Pancreas (tissue), 10 donors: ENCODE results near the gene HLA-DPB1. TPM values are rescaled to one million over a fixed set of nuclear protein-coding genes. Genes with fewer than 3 reads are reported as not detected.

Experiments used
- ATAC-seq, 4 donors: fragments of 200-7000 bp; cut with Tn5 transposase; one replicate each; pipeline versions ENCODE4 v1.8.0 to v1.9.1; 2020; ENCODE audit warnings: mild to moderate bottlenecking in 4 of 4, moderate library complexity in 4 of 4
- DNase-seq, 6 donors: peaks; one replicate each; pipeline ENCODE4 v3.0.0-alpha.2; 2020
- FAIRE-seq: peaks from 2 replicates; lab custom pipeline; 2012; peaks lifted over from hg19 to GRCh38; lab: Jason Lieb, UNC
- H3K27ac ChIP-seq, 4 donors: fragments of 200-600 bp; sonication (generic); 1 replicate in 3 of 4; 2 replicates in 1 of 4; pipeline versions ENCODE4 v1.5.0 to v1.8.0; 2020
- H3K27me3 ChIP-seq, 4 donors: fragments of 200-600 bp; one replicate each; pipeline ENCODE4 v1.8.0; 2021
- H3K36me3 ChIP-seq, 3 donors: fragments of 200-600 bp; sonication (generic) in 1 of 3; one replicate each; pipeline versions ENCODE4 v1.5.0 to v1.8.0; 2020 to 2021
- H3K4me1 ChIP-seq, 3 donors: fragments of 200-600 bp; one replicate each; pipeline ENCODE4 v1.8.0; 2021
- H3K4me3 ChIP-seq, 4 donors: fragments of 200-600 bp; sonication (generic) in 2 of 4; one replicate each; pipeline versions ENCODE4 v1.5.0 to v1.8.0; 2020 to 2021
- H3K9me3 ChIP-seq, 4 donors: fragments of 200-600 bp; one replicate each; pipeline ENCODE4 v1.8.0; 2021
- CTCF ChIP-seq, 4 donors: fragments of 200-600 bp; sonication (generic) in 3 of 4; IDR thresholded peaks; one replicate each; pipeline versions ENCODE4 v1.5.0 to v1.8.0; 2021; ENCODE audit warnings: antibody characterized with exemption in 4 of 4
- WGBS, 2 donors: extraction: QIAGEN DNeasy Blood & Tissue Kit; methylation state at CpG; one replicate each; pipeline ENCODE4 v1.1.7; 2013; 5-methylcytosine and 5-hydroxymethylcytosine counted together
- intact Hi-C, 3 donors: fragments of 100-400 bp; cut with DNase I; formaldehyde crosslinking; loops; one replicate each; pipeline versions ENCODE4 v1.11.1 to v1.14.2; 2022
- polyA plus RNA-seq, 2 donors: library from polyadenylated mRNA; stranded (reverse); fragments of 200-250 nt; gene quantifications; one replicate each; pipeline ENCODE4 v1.2.3, GENCODE V29; 2013
- total RNA-seq, 6 donors: library from RNA; stranded (reverse); fragmentation: NEBNext Ultra II Directional in 4 of 6; extraction: Animal tissue kit (Norgen Biotek cat#: 25700) in 4 of 6; gene quantifications; one replicate each; pipeline versions ENCODE4 v1.2.1 to v1.2.4, GENCODE V29; 2021 to 2023
- donor health status: healthy with polysubstance abuse.
- donor health status: DM: no; HTN: no; CAD: no; lungs with moderate emphysema.
- donor health status: DM: no; HTN: no; CAD: no.
- donor health status: control.
- donor health status: control.
- donor health status: Bipolar disorder and iron deficiency.
- donor health status: DM: yes; HTN: yes; CAD: no.
- donor health status: DM: no; HTN: no; CAD: no.
- donor health status: DM: no; HTN: no; CAD: no.
- donor health status: DM: yes; HTN: yes; CAD: no.

Gene HLA-DPB1
- total and polyA plus RNA-seq, 8 donors, result 11.8 to 156 (median 18.8) TPM

DNA sequence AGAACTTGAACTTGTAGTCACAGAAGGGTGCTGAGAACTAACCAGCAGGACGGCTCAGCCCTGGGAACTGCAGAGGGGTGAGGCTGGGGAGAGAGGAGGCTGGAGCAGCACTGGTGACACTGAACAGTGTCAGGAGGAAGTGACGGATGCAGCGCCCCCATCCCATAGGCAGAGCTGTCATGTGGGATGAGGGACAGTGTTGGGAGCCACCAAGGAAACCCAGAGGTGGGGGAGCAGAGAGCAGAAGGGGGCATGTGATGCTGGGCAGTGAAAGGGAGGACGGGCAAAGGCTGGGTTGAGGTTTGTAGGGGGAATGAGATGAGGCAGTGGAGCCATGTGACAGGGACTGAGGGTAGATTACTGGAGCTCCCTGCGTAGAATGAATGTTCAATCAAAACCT is 2.1 kb downstream of the HLA-DPB1 start:
- Histone ChIP-seq H3K36me3 (no peaks in the 10 kb centered on the region), H3K9me3 (no peaks in the 10 kb centered on the region), H3K4me3 (no peak overlapping the region), H3K4me1 (peaks cover 0 to 6% (median 0%) of the 10 kb centered on the region in 3 donors), H3K27me3 (peaks cover 0 to 4% (median 0%) of the 10 kb centered on the region in 4 donors), H3K27ac (no peak overlapping the region)
- FAIRE-seq (no peak), ATAC-seq (no peak), DNase-seq (no peak)
- WGBS, 2 donors, result 47 to 58% methylated on average over 5 of the region's 5 CpGs
- no peak for TF ChIP-seq CTCF (IDR thresholded peaks at IDR 0.05)
- intact Hi-C loops, result no loop called here

- FAIRE-seq (no peak), ATAC-seq (no peak), DNase-seq (no peak)
- 63 to 76% methylated on average over 3 of the region's 3 CpGs for WGBS, 2 donors
- no peak for TF ChIP-seq CTCF (IDR thresholded peaks at IDR 0.05)
- intact Hi-C loops, result no loop called here
- H3K27ac ChIP-seq, result no peak overlapping the region
- no peaks in the 10 kb centered on the region for H3K9me3 ChIP-seq
- peaks cover 0 to 4% (median 0%) of the 10 kb centered on the region in 4 donors for H3K27me3 ChIP-seq
- H3K36me3 ChIP-seq, result no peaks in the 10 kb centered on the region
- no peak overlapping the region for H3K4me3 ChIP-seq
- peaks cover 0 to 6% (median 0%) of the 10 kb centered on the region in 3 donors for H3K4me1 ChIP-seq
Measured at GRCh38 chr6:33078442-33078841, 2.7 kb downstream of the HLA-DPB1 start.

GRCh38 chr6:33078919-33079521 is 3.2 kb downstream of the HLA-DPB1 start:
- Histone ChIP-seq H3K27me3 (peaks cover 0 to 4% (median 0%) of the 10 kb centered on the region in 4 donors), H3K27ac (no peak overlapping the region), H3K36me3 (no peaks in the 10 kb centered on the region), H3K4me3 (no peak overlapping the region), H3K4me1 (peaks cover 0 to 6% (median 0%) of the 10 kb centered on the region in 3 donors), H3K9me3 (no peaks in the 10 kb centered on the region)
- no peak for TF ChIP-seq CTCF (IDR thresholded peaks at IDR 0.05)
- WGBS, 2 donors, result 76 to 83% methylated on average over 2 of the region's 2 CpGs
- intact Hi-C loops, result no loop called here
- FAIRE-seq, result no peak
- DNase-seq, result no peak
- ATAC-seq, result no peak

- no peak for ATAC-seq
- intact Hi-C loops, result no loop called here
Measured at GRCh38 chr6:33079580-33079979, 3.8 kb downstream of the HLA-DPB1 start.

More at GRCh38 chr6:33079580-33079979, 3.8 kb downstream of the HLA-DPB1 start:
- FAIRE-seq (no peak), DNase-seq (no peak)
- Histone ChIP-seq H3K9me3 (no peaks in the 10 kb centered on the region), H3K4me1 (peaks cover 0 to 6% (median 0%) of the 10 kb centered on the region in 3 donors), H3K36me3 (no peaks in the 10 kb centered on the region), H3K27ac (no peak overlapping the region), H3K27me3 (peaks cover 0 to 4% (median 0%) of the 10 kb centered on the region in 4 donors), H3K4me3 (no peak overlapping the region)
- TF ChIP-seq CTCF (IDR thresholded peaks at IDR 0.05), result no peak
- WGBS, 2 donors, result 62 to 65% methylated on average over 4 of the region's 4 CpGs
